ENCODE results near the gene ERBB4. TPM values are rescaled to one million over a fixed set of nuclear protein-coding genes. Genes with fewer than 3 reads are reported as not detected.

ERBB4 gene
- polyA plus RNA-seq, 1 donor from 2014 or later, result not detected

GRCh38 chr2:212177724-212178123 is 360.9 kb downstream of the ERBB4 start:
- no peaks in the 10 kb centered on the region for H3K27me3 Mint-ChIP-seq
- H3K36me3 Mint-ChIP-seq, result no peaks in the 10 kb centered on the region
- H3K9me3 Mint-ChIP-seq, result peaks cover 0 to 4% (median 2%) of the 10 kb centered on the region in 3 donors
- no peaks in the 10 kb centered on the region for H3K4me1 Mint-ChIP-seq
- H3K27ac Mint-ChIP-seq, result no peak overlapping the region
- no peak overlapping the region for H3K4me3 Mint-ChIP-seq

GRCh38 chr2:212176151-212176550 is 362.5 kb downstream of the ERBB4 start:
- H3K27ac Mint-ChIP-seq, result no peak overlapping the region
- no peaks in the 10 kb centered on the region for H3K27me3 Mint-ChIP-seq
- no peaks in the 10 kb centered on the region for H3K36me3 Mint-ChIP-seq
- H3K9me3 Mint-ChIP-seq, result peaks cover 2 to 6% (median 4%) of the 10 kb centered on the region in 3 donors
- H3K4me3 Mint-ChIP-seq, result no peak overlapping the region
- no peaks in the 10 kb centered on the region for H3K4me1 Mint-ChIP-seq

DNA sequence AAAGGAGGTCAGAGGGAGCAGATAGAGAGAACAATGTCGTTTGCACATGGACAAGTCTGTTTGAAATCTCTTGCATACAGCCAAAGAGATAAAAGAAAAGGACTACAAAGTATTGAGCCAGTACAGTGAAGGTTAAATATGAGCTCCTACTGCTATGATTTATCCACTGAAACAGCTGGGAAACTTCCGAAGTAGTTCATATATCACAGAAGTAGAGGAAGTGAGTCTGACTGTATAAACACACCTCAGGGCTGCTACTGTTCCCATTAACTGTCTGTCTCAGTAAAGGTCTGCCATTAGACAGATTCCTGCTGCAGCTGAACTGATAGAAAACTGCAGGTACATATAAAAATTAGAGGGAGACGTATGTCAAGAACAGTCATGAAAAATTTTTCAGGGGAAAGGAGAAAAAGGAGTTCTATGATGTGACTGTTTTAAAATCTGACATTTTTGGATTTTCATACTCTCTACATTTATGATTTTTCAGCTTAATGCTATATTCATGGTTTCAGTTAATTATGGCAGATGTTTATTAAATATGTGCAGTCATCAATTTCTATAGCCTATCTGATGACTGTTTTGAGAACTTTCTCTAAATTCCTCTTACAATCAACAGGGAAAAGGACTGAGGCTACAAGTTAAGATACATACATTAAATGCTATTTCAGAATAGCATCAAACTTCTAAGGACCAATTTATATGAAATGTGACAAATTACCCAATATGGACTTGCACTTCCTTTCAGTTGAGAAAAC is 364.7 kb downstream of the ERBB4 start:
- no peak overlapping the region for H3K4me3 Mint-ChIP-seq
- no peak overlapping the region for H3K27ac Mint-ChIP-seq
- no peaks in the 10 kb centered on the region for H3K36me3 Mint-ChIP-seq
- H3K9me3 Mint-ChIP-seq, result peaks cover 0 to 11% (median 6%) of the 10 kb centered on the region in 3 donors
- no peaks in the 10 kb centered on the region for H3K4me1 Mint-ChIP-seq
- H3K27me3 Mint-ChIP-seq, result no peaks in the 10 kb centered on the region

GRCh38 chr2:212173331-212173730 is 365.3 kb downstream of the ERBB4 start:
- Mint-ChIP-seq H3K36me3 (no peaks in the 10 kb centered on the region), H3K4me1 (no peaks in the 10 kb centered on the region), H3K4me3 (no peak overlapping the region), H3K27ac (no peak overlapping the region), H3K27me3 (no peaks in the 10 kb centered on the region), H3K9me3 (peaks cover 0 to 11% (median 6%) of the 10 kb centered on the region in 3 donors)

DNA sequence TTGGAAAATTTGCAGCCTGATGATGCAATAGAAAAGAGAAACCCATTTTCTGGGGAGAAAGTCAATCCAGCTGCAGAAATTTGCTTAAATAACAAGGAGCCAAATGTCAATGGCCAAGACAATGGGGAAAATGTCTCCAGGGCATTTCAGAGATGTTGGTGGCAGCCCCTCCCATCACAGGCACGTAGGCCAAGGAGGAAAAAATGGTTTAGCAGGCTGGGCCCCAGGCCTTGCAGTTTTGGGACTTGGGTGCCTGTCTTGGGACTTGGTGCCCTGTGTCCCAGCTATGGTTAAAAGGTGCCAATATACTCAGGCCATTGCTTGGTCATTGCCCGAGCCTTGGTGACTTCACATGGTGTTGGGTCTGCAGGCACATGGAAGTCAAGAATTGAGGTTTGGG is 368.2 kb downstream of the ERBB4 start:
- H3K9me3 Mint-ChIP-seq, result peaks cover 2 to 13% (median 2%) of the 10 kb centered on the region in 3 donors
- no peaks in the 10 kb centered on the region for H3K4me1 Mint-ChIP-seq
- H3K36me3 Mint-ChIP-seq, result no peaks in the 10 kb centered on the region
- no peak overlapping the region for H3K4me3 Mint-ChIP-seq
- no peaks in the 10 kb centered on the region for H3K27me3 Mint-ChIP-seq
- H3K27ac Mint-ChIP-seq, result no peak overlapping the region

DNA sequence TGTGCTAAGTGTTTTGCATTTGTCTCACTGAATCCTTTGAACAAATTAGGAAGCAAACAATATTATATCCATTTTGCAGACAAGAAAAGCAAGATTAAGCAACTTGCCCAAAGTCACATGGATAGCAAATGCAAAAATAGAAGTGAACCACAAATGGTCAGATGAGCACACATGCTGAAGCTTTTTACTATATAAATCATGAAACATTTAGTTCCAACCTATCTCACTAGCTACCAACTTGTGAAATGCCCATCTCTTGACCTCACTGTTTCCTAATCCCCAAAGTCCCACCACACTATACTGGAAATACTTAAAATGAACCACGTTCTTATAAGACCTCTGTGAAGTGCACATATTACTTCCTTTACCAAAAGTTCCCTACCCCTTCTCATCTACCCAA is 380.5 kb downstream of the ERBB4 start:
- H3K27me3 Mint-ChIP-seq, result no peaks in the 10 kb centered on the region
- H3K4me1 Mint-ChIP-seq, result no peaks in the 10 kb centered on the region
- no peak overlapping the region for H3K27ac Mint-ChIP-seq
- no peaks in the 10 kb centered on the region for H3K36me3 Mint-ChIP-seq
- H3K9me3 Mint-ChIP-seq, result no peaks in the 10 kb centered on the region
- H3K4me3 Mint-ChIP-seq, result no peak overlapping the region

DNA sequence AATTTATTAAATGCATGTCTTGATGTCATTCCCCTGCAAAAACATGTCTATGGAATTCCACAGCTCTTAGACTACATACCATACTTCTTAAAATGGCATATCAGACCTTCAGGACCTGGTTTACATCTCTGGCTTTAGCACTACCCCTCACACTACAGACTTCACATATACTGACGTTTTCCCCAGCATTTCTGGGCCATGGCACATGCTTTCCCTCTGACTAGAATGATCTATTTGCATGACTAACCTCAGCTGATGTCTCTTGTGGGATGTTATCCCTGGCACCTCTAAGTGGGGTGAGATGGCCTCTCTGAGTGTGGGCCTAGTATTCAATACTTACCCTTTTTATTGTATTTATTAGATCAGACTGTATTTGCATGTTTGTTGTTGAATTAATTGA is 381.6 kb downstream of the ERBB4 start:
- H3K27me3 Mint-ChIP-seq, result no peaks in the 10 kb centered on the region
- no peaks in the 10 kb centered on the region for H3K9me3 Mint-ChIP-seq
- H3K4me1 Mint-ChIP-seq, result no peaks in the 10 kb centered on the region
- H3K4me3 Mint-ChIP-seq, result no peak overlapping the region
- peak overlapping the region in 1 of 3 donors; percentile 29 for H3K27ac Mint-ChIP-seq
- no peaks in the 10 kb centered on the region for H3K36me3 Mint-ChIP-seq

DNA sequence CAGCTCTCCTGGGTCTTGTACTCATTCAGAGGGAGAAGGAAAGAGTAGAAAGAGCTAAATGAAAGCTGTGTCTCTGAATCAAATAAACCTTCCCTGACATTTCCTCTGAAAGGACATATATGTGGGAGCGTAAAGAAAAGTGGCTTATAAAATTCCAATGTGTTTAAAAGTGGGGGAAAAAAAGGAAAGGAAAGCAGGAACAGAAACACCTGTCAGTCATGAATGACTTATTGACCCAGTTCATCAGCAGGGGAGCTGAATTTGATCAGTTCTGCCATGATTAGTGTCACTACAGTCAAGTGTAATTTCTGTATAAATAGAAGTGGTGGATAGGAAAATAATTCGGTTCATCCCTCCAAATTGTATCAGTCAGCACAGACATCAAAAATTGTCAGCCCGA is 382.5 kb downstream of the ERBB4 start:
- Mint-ChIP-seq H3K4me1 (no peaks in the 10 kb centered on the region), H3K27ac (no peak overlapping the region), H3K36me3 (no peaks in the 10 kb centered on the region), H3K27me3 (no peaks in the 10 kb centered on the region), H3K4me3 (no peak overlapping the region), H3K9me3 (no peaks in the 10 kb centered on the region)

DNA sequence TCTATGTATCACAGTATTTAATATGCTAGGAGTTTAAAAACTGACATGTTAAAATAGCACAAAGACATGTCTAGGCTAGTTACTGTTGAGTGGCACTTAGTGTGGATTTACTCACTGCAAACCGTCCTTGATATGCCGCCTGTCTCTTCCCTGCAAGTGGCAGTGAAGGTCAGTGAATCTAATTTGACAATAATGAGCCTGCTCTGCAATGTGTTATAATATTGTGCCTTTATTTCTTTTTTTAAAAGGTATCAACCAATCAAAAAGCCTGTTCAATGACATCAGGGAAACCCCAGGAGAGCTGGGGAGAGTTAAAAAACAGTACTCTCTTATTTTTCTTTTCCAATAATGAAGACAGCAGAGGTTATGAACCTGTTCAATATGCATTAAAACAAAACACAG is 384.1 kb downstream of the ERBB4 start:
- Mint-ChIP-seq H3K9me3 (no peaks in the 10 kb centered on the region), H3K27me3 (no peaks in the 10 kb centered on the region), H3K4me3 (no peak overlapping the region), H3K27ac (no peak overlapping the region), H3K4me1 (no peaks in the 10 kb centered on the region), H3K36me3 (no peaks in the 10 kb centered on the region)

GRCh38 chr2:212153923-212154322 is 384.7 kb downstream of the ERBB4 start:
- Mint-ChIP-seq H3K36me3 (no peaks in the 10 kb centered on the region), H3K4me1 (no peaks in the 10 kb centered on the region), H3K9me3 (no peaks in the 10 kb centered on the region), H3K27ac (no peak overlapping the region), H3K4me3 (no peak overlapping the region), H3K27me3 (no peaks in the 10 kb centered on the region)

GRCh38 chr2:212147921-212148513 is 390.6 kb downstream of the ERBB4 start:
- H3K9me3 Mint-ChIP-seq, result no peaks in the 10 kb centered on the region
- no peaks in the 10 kb centered on the region for H3K36me3 Mint-ChIP-seq

GRCh38 chr2:212146416-212146815 is 392.2 kb downstream of the ERBB4 start:
- Mint-ChIP-seq H3K4me3 (no peak overlapping the region), H3K27me3 (no peaks in the 10 kb centered on the region), H3K9me3 (no peaks in the 10 kb centered on the region), H3K4me1 (no peaks in the 10 kb centered on the region), H3K27ac (no peak overlapping the region), H3K36me3 (no peaks in the 10 kb centered on the region)

More at GRCh38 chr2:212147921-212148513, 390.6 kb downstream of the ERBB4 start:
- H3K4me3 Mint-ChIP-seq, result no peak overlapping the region
- H3K27ac Mint-ChIP-seq, result no peak overlapping the region
- H3K27me3 Mint-ChIP-seq, result no peaks in the 10 kb centered on the region
- no peaks in the 10 kb centered on the region for H3K4me1 Mint-ChIP-seq

DNA sequence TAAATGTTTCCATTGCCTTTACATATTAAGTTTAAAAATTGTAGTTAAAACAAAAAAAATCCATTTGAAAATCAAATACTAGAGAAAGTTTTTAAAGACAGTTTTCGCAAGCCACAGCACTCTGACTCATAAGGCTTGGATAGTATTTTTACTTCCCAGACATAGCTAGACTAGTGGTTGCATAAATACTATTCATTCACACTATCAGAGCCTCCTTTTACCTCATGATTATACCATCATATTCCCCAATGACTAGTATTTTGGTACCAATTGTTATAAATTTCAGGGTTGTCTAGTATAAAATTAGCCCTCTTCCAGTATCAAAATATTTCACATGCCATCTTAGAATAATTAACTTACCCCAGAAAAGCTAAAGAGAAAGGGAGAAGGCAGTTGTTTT is 393.5 kb downstream of the ERBB4 start:
- H3K36me3 Mint-ChIP-seq, result no peaks in the 10 kb centered on the region
- no peaks in the 10 kb centered on the region for H3K27me3 Mint-ChIP-seq
- H3K9me3 Mint-ChIP-seq, result no peaks in the 10 kb centered on the region
- H3K27ac Mint-ChIP-seq, result no peak overlapping the region
- H3K4me1 Mint-ChIP-seq, result no peaks in the 10 kb centered on the region
- no peak overlapping the region for H3K4me3 Mint-ChIP-seq

GRCh38 chr2:212142631-212143030 is 396.0 kb downstream of the ERBB4 start:
- Mint-ChIP-seq H3K36me3 (no peaks in the 10 kb centered on the region), H3K27ac (no peak overlapping the region), H3K4me1 (no peaks in the 10 kb centered on the region), H3K4me3 (no peak overlapping the region), H3K9me3 (peaks cover 0 to 2% (median 0%) of the 10 kb centered on the region in 3 donors), H3K27me3 (no peaks in the 10 kb centered on the region)

GRCh38 chr2:212141499-212141898 is 397.1 kb downstream of the ERBB4 start:
- Mint-ChIP-seq H3K4me1 (no peaks in the 10 kb centered on the region), H3K27ac (no peak overlapping the region), H3K9me3 (peaks cover 0 to 2% (median 0%) of the 10 kb centered on the region in 3 donors), H3K4me3 (peak overlapping the region in 1 of 4 donors; percentile 24), H3K27me3 (no peaks in the 10 kb centered on the region), H3K36me3 (no peaks in the 10 kb centered on the region)

DNA sequence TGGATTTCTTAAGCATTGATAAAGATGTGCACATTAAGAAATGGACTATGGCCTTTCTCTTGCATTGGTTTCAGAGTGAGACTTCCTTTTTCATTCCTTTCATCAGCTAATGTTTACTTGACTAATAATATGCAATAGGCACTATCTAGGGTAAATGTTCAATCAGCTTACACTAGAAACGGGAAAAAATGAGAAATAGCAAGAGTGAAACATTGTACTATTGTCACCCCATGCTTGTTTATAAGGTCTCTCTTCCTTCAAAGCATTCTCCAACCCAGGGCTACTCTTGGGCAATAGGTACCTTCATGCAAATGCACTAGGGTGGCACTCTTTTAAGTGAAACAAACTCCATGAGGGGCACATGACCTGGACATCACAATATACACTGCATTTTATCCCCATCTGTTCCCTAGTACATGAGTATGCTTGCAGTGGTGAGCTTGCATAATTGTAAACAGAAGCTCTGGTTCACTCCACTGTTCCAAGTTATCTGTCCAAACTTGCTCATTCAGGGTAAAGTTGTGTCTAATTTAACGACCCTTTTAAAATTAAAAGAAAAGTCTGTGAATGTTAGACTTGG is 402.3 kb downstream of the ERBB4 start:
- peaks cover 0 to 2% (median 2%) of the 10 kb centered on the region in 3 donors for H3K9me3 Mint-ChIP-seq
- H3K27me3 Mint-ChIP-seq, result no peaks in the 10 kb centered on the region
- peak overlapping the region in 1 of 3 donors; percentile 41 for H3K27ac Mint-ChIP-seq
- H3K36me3 Mint-ChIP-seq, result no peaks in the 10 kb centered on the region
- no peaks in the 10 kb centered on the region for H3K4me1 Mint-ChIP-seq
- no peak overlapping the region for H3K4me3 Mint-ChIP-seq

Data from IgD-negative memory B cell (primary cell).